SK-N-SH (cell line): Measurements from ENCODE around the gene CPB2. TPM values are rescaled to one million over a fixed set of nuclear protein-coding genes. Genes with fewer than 3 reads are reported as not detected.
A peak's percentile ranks its signal among the peaks of the same experiment; 100 is the strongest.

ENCODE experiments used
- CTCF ChIA-PET: fragments of 300-600, 350-600 bp; formaldehyde crosslinking; extraction: SDS; loops from one replicate; lab custom pipeline; 2021; lab: Yijun Ruan, JAX
- POLR2A ChIA-PET: fragments of 350-600 bp; sonication (Branson Sonifier 250); formaldehyde crosslinking; extraction: SDS; loops from one replicate; lab custom pipeline; 2020; ENCODE audit warnings: antibody characterized with exemption, inconsistent platforms; lab: Yijun Ruan, JAX
- DNase-seq: peaks from one replicate; pipeline ENCODE4 v3.0.0; 2012
- H2AFZ ChIP-seq: fragments of 200-600 bp; sonication (generic); 2 replicates; pipeline ENCODE4 v1.8.1; 2016; ENCODE audit warnings: antibody characterized with exemption, mild to moderate bottlenecking, low read depth
- H3F3A ChIP-seq: fragments of 200-600 bp; sonication (generic); replicated peaks from 2 replicates; pipeline ENCODE3; 2016; ENCODE audit warnings: antibody characterized with exemption, mild to moderate bottlenecking; ENCODE audit not compliant: insufficient read depth
- H3K27ac ChIP-seq, 2 experiments: fragments of 200-500 bp in 1 of 2; fragments of 200-600 bp in 1 of 2; sonication (Bioruptor generic) in 1 of 2; sonication (generic), shearing (Covaris generic) in 1 of 2; 2 replicates each; pipeline versions ENCODE4 v1.5.1 to v1.6.1; 2014 to 2016; ENCODE audit warnings: low read depth in 2 of 2, inconsistent platforms in 1 of 2, low read length in 1 of 2, mild to moderate bottlenecking in 1 of 2, mixed read lengths in 1 of 2
- H3K27me3 ChIP-seq: fragments of 200-600 bp; sonication (generic), shearing (Covaris generic); 2 replicates; pipeline ENCODE4 v1.6.1; 2016; ENCODE audit warnings: mixed run types; ENCODE audit not compliant: insufficient read depth
- H3K36me3 ChIP-seq, 2 experiments: fragments of 200-500 bp in 1 of 2; fragments of 200-600 bp in 1 of 2; sonication (Bioruptor generic) in 1 of 2; sonication (generic) in 1 of 2; replicated peaks in 1 of 2; 2 replicates each; pipeline versions ENCODE3 to v1.5.1; 2014 to 2016; ENCODE audit warnings: low read length in 1 of 2, mild to moderate bottlenecking in 1 of 2; ENCODE audit not compliant: insufficient read depth in 2 of 2, control insufficient read depth in 1 of 2
- H3K4me1 ChIP-seq, 2 experiments: fragments of 200-500 bp in 1 of 2; fragments of 200-600 bp in 1 of 2; sonication (Bioruptor generic) in 1 of 2; sonication (generic), shearing (Covaris generic) in 1 of 2; 2 replicates each; pipeline versions ENCODE4 v1.5.1 to v1.6.1; 2014 to 2016; ENCODE audit warnings: low read depth in 1 of 2, low read length in 1 of 2, mixed run types in 1 of 2; ENCODE audit not compliant: insufficient read depth in 2 of 2, control insufficient read depth in 1 of 2
- H3K4me2 ChIP-seq: fragments of 200-600 bp; sonication (generic), shearing (Covaris generic); 2 replicates; pipeline ENCODE4 v1.6.1; 2017; ENCODE audit warnings: mixed run types
- H3K4me3 ChIP-seq, 2 experiments: fragments of 200-500 bp in 1 of 2; fragments of 200-600 bp in 1 of 2; sonication (Bioruptor generic) in 1 of 2; sonication (generic), shearing (Covaris generic) in 1 of 2; 2 replicates each; pipeline versions ENCODE4 v1.5.1 to v1.8.1; 2014 to 2016; ENCODE audit warnings: low read depth in 2 of 2, inconsistent platforms in 1 of 2, low read length in 1 of 2, mild to moderate bottlenecking in 1 of 2, mixed read lengths in 1 of 2, moderate library complexity in 1 of 2
- H3K79me2 ChIP-seq: fragments of 200-600 bp; sonication (generic); 2 replicates; pipeline ENCODE4 v1.8.1; 2017; ENCODE audit warnings: mild to moderate bottlenecking; ENCODE audit not compliant: insufficient read depth
- H3K9ac ChIP-seq: fragments of 200-600 bp; sonication (generic); 2 replicates; pipeline ENCODE4 v1.6.1; 2017; ENCODE audit warnings: mixed run types
- H3K9me2 ChIP-seq: fragments of 200-600 bp; sonication (generic); 2 replicates; pipeline ENCODE4 v1.6.1; 2017; ENCODE audit warnings: mixed run types
- H3K9me3 ChIP-seq: fragments of 200-600 bp; sonication (generic); 2 replicates; pipeline ENCODE4 v1.6.1; 2017; ENCODE audit warnings: mixed run types, mild to moderate bottlenecking, moderate library complexity
- H4K20me1 ChIP-seq: fragments of 200-600 bp; sonication (generic); 2 replicates; pipeline ENCODE4 v1.6.1; 2017; ENCODE audit warnings: mild to moderate bottlenecking, mixed run types; ENCODE audit not compliant: insufficient read depth
- CHD2 ChIP-seq: fragments of 150-350 bp; IDR thresholded peaks from 2 replicates; pipeline ENCODE4 v1.6.1; 2018; ENCODE audit warnings: low read length; ENCODE audit not compliant: partially characterized antibody
- ELF1 ChIP-seq: IDR thresholded peaks from 2 replicates; pipeline ENCODE4 v1.4.0; 2012
- EP300 ChIP-seq, 2 experiments: IDR thresholded peaks; 2 replicates each; pipeline versions ENCODE4 v1.4.0 to v1.6.1; 2012; ENCODE audit warnings: borderline replicate concordance in 1 of 2, low read depth in 1 of 2, low read length in 1 of 2
- EZH2phosphoT487 ChIP-seq: fragments of 200-600 bp; sonication (generic); IDR thresholded peaks from 2 replicates; pipeline ENCODE4 v1.6.1; 2017; ENCODE audit warnings: low read depth, mixed run types, mild to moderate bottlenecking, antibody characterized with exemption, moderate library complexity, borderline replicate concordance
- FOXJ3 ChIP-seq: sonication (generic); formaldehyde crosslinking; IDR thresholded peaks from 2 replicates; pipeline ENCODE4 v1.5.1; 2020; ENCODE audit warnings: mild to moderate bottlenecking, missing genetic modification reagents
- GATA2 ChIP-seq: sonication (generic); formaldehyde crosslinking; IDR thresholded peaks from 2 replicates; pipeline ENCODE4 v1.5.0; 2020; ENCODE audit warnings: mild to moderate bottlenecking, missing genetic modification reagents
- JUND ChIP-seq: IDR thresholded peaks from 2 replicates; pipeline ENCODE4 v1.4.0; 2012
- MEF2A ChIP-seq: IDR thresholded peaks from 2 replicates; pipeline ENCODE4 v1.4.0; 2012; ENCODE audit warnings: low read depth, borderline replicate concordance
- NFIC ChIP-seq: IDR thresholded peaks from 2 replicates; pipeline ENCODE4 v1.4.0; 2012; ENCODE audit warnings: borderline replicate concordance
- NRF1 ChIP-seq: IDR thresholded peaks from 2 replicates; pipeline ENCODE4 v1.6.1; 2012; ENCODE audit warnings: low read depth, mild to moderate bottlenecking, low read length
- PBX3 ChIP-seq: IDR thresholded peaks from 2 replicates; pipeline ENCODE4; 2012
- RFX5 ChIP-seq: IDR thresholded peaks from 2 replicates; pipeline ENCODE4 v1.6.1; 2012; ENCODE audit warnings: mild to moderate bottlenecking, improper control_type of control experiment, low read length
- TCF12 ChIP-seq: IDR thresholded peaks from 2 replicates; pipeline ENCODE4 v1.4.0; 2012
- TEAD4 ChIP-seq: IDR thresholded peaks from 2 replicates; pipeline ENCODE4 v1.4.0; 2012; ENCODE audit warnings: mild to moderate bottlenecking, borderline replicate concordance; ENCODE audit not compliant: insufficient read depth
- USF1 ChIP-seq: IDR thresholded peaks from 2 replicates; pipeline ENCODE4 v1.4.0; 2012; ENCODE audit warnings: low read depth, borderline replicate concordance
- USF2 ChIP-seq: fragments of 150-350 bp; IDR thresholded peaks from 2 replicates; pipeline ENCODE4 v1.6.1; 2017; ENCODE audit warnings: antibody characterized with exemption, low read length, low read depth, borderline replicate concordance
- ZBTB33 ChIP-seq: IDR thresholded peaks from 2 replicates; pipeline ENCODE4 v1.4.0; 2012; ENCODE audit warnings: low read depth, borderline replicate concordance
- WGBS: methylation state at CpG from one replicate; pipeline ENCODE4 v1.1.6; 2017; ENCODE audit warnings: low lambda C conversion rate; 5-methylcytosine and 5-hydroxymethylcytosine counted together
- polyA plus RNA-seq, 3 experiments: library from polyadenylated mRNA; depleted of rRNA; stranded (reverse); fragments of >200 nt; gene quantifications; 2 replicates each; pipeline ENCODE4 v1.2.3, GENCODE V29; 2012

CPB2 gene
- polyA plus RNA-seq, 1 of the 3 experiments (the other 2 are of a cell fraction): not detected

- TF ChIP-seq PBX3 (no peak), NFIC (no peak), EZH2phosphoT487 (no peak), FOXJ3 (CRISPR knock-in tag) (no peak), USF2 (no peak), MEF2A (no peak), USF1 (no peak), TCF12 (no peak), ELF1 (peak; percentile 81)
Observed at GRCh38 chr13:46052319-46053161, 52.3 kb downstream of the CPB2 start, which contains the start of gene ZC3H13 (continued).

- Histone ChIP-seq H3K4me3 (peak overlapping the region; percentile 97), H3K9me2 (no peaks in the 10 kb centered on the region), H3K36me3 (no peaks in the 10 kb centered on the region), H3K9me3 (no peaks in the 10 kb centered on the region), H4K20me1 (peaks cover 21% of the 10 kb centered on the region), H3K4me2 (peak overlapping the region; percentile 86), H3K4me1 (peaks cover 3 to 17% of the 10 kb centered on the region in 2 experiments; a peak in 2 of 4 replicates), H2AFZ (peak overlapping the region; percentile 92; the same call in 1 of the 2 replicates), H3K79me2 (peaks cover 60% of the 10 kb centered on the region), H3K27ac (peak overlapping the region; percentile 93), H3K27me3 (no peaks in the 10 kb centered on the region), H3K9ac (peak overlapping the region; percentile 95), H3F3A (peaks cover 1% of the 10 kb centered on the region)
- no peak for TF ChIP-seq EP300 (IDR thresholded peaks at IDR 0.05; ENCODE audit: borderline replicate concordance in 1 of 2, low read depth in 1 of 2, low read length in 1 of 2)
- TF ChIP-seq NFIC: no peak
- TF ChIP-seq USF2: no peak
- TF ChIP-seq GATA2 (CRISPR knock-in tag): no peak
- TF ChIP-seq TCF12: no peak
- no peak for TF ChIP-seq CHD2
- no peak for TF ChIP-seq JUND
- TF ChIP-seq TEAD4: no peak
- no peak for TF ChIP-seq EZH2phosphoT487
- TF ChIP-seq NRF1: no peak
- TF ChIP-seq RFX5: no peak
- TF ChIP-seq ZBTB33: no peak
- ChIA-PET CTCF (interaction anchor here (0.8 to 1.5 kb wide), 5 partner anchors 9 to 244 kb away, joined by 3 to 7 read pairs (median 4); no protein-coding TSS in a partner anchor), POLR2A (interaction anchor here (0.7 kb wide), 1 partner anchor 244 kb away, joined by 3 read pairs; no protein-coding TSS in a partner anchor)
- 3% methylated on average over 7 of the region's 7 CpGs for WGBS
- DNase-seq: no peak
Observed at GRCh38 chr13:46051968-46052318, 52.9 kb downstream of the CPB2 start.
